Cortex of kidney (tissue), 1 donor: ENCODE data around the gene ENTR1.

Source experiments
- DNase-seq: peaks from one replicate; lab custom pipeline; 2025; lab: John Stamatoyannopoulos, UW

The ENTR1 gene

DNA sequence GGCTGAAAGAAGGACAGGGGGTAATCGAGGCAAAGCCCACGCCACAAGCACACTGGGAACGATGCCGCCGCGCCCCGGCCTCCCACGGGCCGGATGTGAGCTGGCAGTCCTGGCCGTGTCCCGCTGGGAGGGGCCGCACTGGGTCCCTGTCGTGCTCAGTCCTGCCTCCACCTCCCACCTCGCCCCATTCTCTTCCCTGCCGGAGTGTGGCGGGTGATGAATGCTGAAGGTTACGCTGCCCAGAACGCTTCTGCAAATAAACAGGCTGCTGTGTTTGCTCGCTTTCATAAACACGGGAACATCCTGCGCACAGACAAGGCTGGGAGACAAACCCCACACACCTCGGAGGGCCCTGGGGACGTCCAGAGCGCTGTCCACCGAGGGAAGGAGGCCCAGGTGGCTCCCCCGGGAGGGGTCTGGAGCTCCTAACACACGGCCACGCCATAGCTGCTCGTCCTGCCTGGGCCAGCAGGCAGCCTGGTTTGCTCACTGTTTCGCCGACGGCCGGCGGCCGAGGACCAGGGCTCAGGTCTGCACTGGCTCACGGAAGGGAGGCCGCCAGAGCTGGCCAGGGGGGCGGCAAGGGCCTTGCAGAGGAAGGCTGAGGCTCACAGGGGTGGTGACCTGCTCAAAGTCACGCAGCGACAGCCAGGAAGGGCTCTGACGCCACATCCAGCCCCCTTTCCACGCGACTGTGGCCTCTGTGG is 49.2 kb downstream of the ENTR1 start:
- DNase-seq, result no peak

DNA sequence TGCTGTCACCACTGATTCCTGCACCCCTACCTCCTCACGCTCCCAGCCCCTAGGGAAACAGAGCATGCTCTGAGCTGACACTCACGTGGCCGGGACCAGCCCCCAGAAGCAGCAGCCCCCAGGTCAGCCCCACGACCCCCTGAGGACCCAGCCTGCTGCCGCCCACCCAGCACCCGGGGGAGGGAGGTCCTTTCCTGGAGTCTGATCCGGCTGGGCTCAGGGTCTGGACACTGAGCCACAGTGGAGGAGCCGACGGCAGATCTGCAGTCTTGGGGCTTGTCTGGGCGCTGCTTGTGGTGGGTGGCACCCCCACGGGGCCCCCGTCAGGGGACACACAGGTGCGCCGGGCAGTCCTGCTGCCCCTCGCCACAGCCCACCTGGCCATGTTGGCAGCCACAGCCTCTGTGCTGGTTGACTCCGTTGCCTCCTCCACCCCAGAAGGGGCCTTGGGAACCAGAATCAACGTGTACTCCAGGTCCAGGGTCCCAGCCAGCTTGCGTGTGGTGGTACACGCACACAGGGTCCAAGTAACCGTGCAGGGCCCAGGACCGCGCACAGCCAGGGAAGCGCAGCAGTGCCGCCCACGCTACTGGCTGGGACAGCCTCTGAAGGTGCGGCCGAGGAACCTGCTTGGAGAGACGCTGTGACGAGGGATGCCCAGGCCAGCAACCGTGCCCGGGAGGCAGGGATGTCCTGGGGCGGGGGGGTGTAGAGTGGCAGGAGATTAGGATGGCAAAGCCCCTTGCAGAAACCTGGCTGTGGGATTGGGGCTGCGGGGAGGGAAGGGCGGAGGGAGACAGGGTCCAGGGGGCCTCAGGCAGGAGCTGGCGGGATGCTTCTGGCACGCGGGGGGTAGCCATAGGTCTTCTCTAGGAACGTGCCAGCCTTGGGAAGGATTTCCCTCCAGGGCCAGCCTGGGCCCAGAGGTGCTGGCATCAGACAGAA is 50.4 kb downstream of the ENTR1 start:
- no peak for DNase-seq

DNA sequence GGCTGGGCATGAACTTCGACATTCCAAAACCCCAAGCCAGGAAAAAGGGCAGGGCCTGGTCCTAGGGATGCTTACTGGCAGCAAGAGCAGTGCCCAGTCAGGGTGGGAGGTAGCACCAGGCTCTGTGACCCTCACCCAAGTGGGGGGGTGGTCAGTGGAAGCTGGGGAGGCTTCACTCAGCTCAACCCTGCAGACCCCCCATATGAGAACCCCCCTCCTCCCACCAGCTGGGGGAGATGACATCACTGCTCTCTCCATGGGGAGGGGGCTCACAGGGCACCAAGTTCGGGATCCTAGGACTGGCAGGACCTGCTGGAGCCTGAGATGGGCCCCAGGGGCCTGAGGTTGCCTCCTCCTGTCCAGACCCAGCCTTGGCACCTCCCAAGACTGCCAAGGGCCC is 51.5 kb downstream of the ENTR1 start:
- no peak for DNase-seq

DNA sequence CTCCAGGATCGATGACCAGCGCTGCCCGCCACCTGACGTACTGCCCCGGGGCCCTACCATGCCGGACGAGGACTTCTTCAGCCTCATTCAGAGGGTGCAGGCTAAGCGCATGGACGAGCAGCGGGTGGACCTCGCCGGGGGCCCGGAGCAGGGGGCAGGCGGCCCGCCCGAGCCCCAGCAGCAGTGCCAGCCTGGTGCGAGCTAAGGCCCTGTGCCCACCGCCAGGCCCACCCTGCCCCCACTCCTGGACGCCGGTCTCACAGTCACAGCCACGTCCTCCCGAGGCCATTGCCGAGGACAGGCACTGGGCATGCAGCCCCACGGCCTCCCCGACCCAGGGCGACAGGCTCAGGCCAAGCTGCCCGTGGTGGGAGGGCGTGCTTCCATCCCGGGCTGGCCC is 52.4 kb downstream of the ENTR1 start:
- no peak for DNase-seq

DNA sequence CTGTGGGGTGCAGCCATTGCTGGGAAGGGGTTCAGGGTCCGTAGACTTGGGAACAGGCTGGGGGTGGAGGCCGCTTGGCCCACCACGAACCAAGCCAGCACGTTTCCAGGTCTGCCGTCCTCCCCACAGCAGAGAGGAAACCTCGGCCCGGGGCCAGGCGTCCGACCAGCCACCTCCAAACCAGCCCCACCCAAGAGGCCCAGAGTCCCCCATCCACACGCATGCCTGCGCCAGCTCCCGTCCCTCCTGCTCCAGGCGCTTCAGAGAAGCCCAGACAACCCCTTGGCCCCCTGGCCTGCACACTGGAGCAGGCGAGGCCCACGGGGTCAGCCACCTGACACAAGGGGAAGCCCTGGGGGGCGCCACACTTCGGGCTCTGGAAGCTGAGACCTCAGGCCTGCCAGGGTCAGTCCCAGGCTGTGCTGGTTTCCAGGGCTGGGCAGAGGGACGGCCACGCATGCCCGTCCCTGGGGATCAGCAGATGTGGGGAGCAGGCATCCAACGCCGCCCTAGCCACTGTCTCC is 53.1 kb downstream of the ENTR1 start:
- DNase-seq, result no peak

DNA sequence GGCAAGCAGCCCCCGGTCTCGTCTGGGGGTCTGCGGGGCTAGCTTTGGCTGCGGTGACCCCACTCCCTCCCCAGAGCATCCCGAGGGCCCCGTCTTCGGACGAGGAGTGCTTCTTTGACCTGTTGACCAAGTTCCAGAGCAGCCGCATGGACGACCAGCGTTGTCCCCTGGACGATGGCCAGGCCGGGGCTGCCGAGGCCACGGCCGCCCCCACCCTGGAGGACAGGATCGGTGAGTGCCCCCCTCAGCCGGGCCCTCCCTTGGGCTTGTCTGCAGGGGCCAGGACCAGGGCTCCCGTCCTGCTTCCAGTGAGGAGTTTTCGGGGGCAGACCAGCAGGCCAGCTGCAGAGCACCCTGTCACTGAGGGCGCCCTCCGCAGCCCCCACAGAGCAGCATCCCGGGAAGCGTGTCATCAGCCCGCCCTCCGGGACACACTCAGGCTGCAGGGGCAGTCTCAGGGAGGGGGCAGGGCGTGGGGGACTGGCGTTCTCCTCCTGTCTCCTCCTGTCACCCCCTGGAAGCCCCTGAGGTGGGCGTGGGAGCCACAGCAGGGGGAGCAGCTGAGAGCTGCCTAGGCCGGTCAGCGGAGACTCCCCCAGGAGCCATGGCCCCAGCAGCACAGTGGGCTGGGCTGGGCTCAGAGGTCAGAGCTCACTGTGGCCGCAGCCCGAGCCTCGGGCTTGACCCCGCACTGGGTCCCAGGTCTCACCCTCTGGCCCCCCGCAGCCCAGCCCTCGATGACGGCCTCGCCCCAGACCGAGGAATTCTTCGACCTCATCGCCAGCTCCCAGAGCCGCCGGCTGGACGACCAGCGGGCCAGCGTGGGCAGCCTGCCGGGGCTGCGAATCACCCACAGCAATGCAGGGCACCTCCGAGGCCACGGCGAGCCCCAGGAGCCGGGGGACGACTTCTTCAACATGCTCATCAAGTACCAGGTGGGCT is 54.5 kb downstream of the ENTR1 start:
- DNase-seq, result no peak

DNA sequence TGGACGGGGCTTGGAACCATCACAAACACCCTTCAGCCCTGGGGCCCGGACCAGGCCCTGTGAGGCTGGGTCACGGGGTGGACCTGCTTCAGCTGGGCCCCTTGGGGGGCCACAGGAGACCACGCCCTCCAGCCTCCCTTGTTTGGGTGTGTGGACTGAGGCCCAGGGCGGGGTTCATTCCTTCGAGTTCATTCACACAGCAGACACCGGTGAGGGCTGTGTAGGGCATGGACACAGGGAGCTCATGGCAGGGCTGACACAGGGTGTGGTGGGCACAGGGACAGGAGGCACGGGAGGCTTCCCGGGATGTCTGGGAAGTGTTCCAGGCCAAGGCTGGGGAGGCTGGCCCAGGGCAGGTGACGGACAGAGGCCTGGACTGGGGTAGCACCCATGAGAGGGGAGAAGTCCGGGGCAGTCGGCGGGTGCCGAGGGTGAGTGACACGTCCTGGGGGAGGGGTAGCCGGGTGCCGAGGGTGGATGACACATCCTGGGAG is 55.8 kb downstream of the ENTR1 start:
- DNase-seq, result no peak

DNA sequence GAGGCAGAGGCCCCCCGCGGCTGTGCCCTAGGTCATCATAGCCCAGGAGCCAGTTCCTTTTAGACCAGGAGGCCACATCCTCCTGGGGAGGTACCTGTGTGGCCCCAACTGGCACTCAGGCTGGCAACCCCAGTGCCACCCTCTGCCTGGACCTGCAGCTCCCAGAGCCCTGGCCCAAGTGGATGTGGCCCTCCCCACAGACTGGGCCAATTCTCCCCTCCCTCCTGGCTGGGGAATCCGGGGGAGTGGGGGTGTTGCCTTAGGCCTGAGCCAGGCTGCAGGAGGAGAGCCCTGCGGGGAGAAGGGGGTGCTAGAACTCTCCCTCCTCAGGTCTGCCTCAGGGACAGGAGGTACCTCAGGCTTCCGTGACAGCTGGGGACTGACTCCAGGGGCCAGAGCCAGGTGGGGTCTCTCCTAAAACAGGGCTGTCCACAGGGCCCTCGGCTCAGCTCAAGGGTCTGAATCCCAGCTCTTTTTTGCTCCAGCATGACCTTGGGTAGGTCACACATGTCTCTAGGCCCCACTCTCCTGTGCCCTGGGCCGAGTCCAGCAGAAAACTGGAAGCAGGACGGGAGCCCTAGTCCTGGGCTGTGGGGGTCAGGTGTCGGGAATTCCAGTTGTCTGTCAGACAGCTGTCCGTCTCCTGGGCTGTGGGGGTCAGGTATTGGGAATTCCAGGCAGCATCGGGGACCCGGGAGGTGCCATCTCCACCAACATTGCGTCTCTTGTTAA is 56.5 kb downstream of the ENTR1 start:
- DNase-seq, result no peak

DNA sequence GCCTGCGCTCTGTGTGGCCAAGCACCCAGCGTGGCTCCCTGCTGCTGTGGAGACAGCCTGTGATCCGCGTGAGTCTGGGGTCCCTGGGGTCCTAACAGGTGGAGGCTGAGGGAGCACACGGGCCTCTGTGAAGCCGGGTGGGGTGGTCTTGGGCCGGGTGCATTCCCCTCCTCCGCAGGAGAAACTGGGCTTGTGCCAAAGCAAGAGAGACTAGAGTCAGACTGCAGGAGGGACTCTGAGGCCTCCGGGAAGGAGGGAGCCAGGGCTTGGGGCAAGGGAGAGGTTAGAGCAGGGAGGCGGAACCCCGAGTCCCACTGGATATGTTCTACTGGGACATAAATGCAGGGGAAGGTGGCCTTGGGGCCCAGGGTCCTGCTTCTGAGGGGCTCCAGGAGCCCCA is 57.3 kb downstream of the ENTR1 start:
- DNase-seq, result no peak

DNA sequence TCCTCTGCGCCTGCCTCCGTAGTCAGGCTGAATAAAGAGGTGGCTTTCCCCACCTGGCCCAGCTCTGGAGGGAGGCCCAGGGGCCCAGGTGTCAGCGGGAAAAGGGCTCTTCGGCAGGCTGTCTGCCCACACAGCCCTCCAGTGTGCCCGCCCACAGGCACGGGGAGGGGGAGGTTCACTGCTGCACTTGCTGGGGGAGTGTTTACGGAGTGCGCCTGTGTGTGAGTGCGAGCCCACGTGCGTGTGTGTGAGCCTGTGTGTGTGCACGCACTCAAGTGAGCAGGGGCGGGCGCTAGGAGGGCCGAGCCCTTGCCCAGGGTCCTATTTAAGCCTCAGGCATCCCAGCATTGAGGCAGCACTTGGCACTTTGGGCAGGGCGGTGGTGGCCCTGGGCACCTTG is 57.7 kb downstream of the ENTR1 start:
- no peak for DNase-seq
